Esophagus muscularis mucosa (tissue), 4 donors: ENCODE data around the gene CREM. TPM values are rescaled to one million over a fixed set of nuclear protein-coding genes. Genes with fewer than 3 reads are reported as not detected.
"Not testable (repeated sequence)": the region's sequence is repeated elsewhere in the genome, so short reads cannot be mapped to it uniquely, and the experiment has no call there.

Source experiments
- DNase-seq: peaks from one replicate; pipeline ENCODE4 v3.0.0-alpha.2; 2017; ENCODE audit errors: extremely low spot score
- H3K27ac ChIP-seq, 4 donors: fragments of 200-600 bp; sonication (generic); replicated peaks in 1 of 4; 1 replicate in 3 of 4; 2 replicates in 1 of 4; pipeline ENCODE4 v1.5.1; 2016 to 2019; ENCODE audit warnings: mild to moderate bottlenecking in 1 of 4
- H3K27me3 ChIP-seq, 4 donors: fragments of 200-600 bp; sonication (generic); one replicate each; pipeline versions ENCODE4 v1.5.1 to v1.6.0; 2016 to 2019
- H3K36me3 ChIP-seq, 4 donors: fragments of 200-600 bp; sonication (generic); one replicate each; pipeline ENCODE4 v1.5.1; 2016 to 2019
- H3K4me1 ChIP-seq, 4 donors: fragments of 200-600 bp; sonication (generic); one replicate each; pipeline ENCODE4 v1.5.1; 2016 to 2019
- H3K4me3 ChIP-seq, 4 donors: fragments of 200-600 bp; sonication (generic); 1 replicate in 2 of 4; 2 replicates in 2 of 4; pipeline ENCODE4 v1.5.1; 2016 to 2019; ENCODE audit warnings: mild to moderate bottlenecking in 4 of 4, moderate library complexity in 1 of 4
- H3K9me3 ChIP-seq, 4 donors: fragments of 200-600 bp; sonication (generic); 1 replicate in 3 of 4; 2 replicates in 1 of 4; pipeline ENCODE4 v1.5.1; 2016 to 2019
- EP300 ChIP-seq: sonication (generic); formaldehyde crosslinking; IDR thresholded peaks from one replicate; pipeline ENCODE4 v1.6.1; 2017; ENCODE audit warnings: antibody characterized with exemption
- POLR2A ChIP-seq: fragments of 450-650 bp; IDR thresholded peaks from one replicate; pipeline ENCODE4 v1.6.1; 2017; ENCODE audit warnings: antibody characterized with exemption, moderate library complexity, mild to moderate bottlenecking, low read depth
- POLR2AphosphoS5 ChIP-seq, 2 donors: sonication (generic); formaldehyde crosslinking; IDR thresholded peaks; one replicate each; pipeline ENCODE4 v1.6.1; 2017; ENCODE audit warnings: antibody characterized with exemption in 2 of 2
- WGBS: methylation state at CpG from one replicate; pipeline ENCODE4 v1.1.5; 2018; 5-methylcytosine and 5-hydroxymethylcytosine counted together
- intact Hi-C: fragments of 100-400 bp; cut with DNase I; formaldehyde crosslinking; loops from one replicate; pipeline ENCODE4 v1.15.1; 2023
- total RNA-seq, 4 donors: library from RNA; depleted of rRNA; stranded (reverse); fragments of >200 nt; gene quantifications; one replicate each; pipeline versions ENCODE4 v1.1.0 to v1.2.1, GENCODE V29; 2016
- TF ChIP-seq, protein P1 (sequence below), 3 experiments: fragments of 200-600 bp in 2 of 3; fragments of 450-650 bp in 1 of 3; sonication (generic) in 2 of 3; IDR thresholded peaks; one replicate each; pipeline ENCODE4 v1.5.1; 2017 to 2019; ENCODE audit warnings: antibody characterized with exemption in 3 of 3, mild to moderate bottlenecking in 2 of 3, moderate library complexity in 1 of 3

CREM gene
- total RNA-seq, 4 donors from 2014 or later, result 25.7 to 65.9 (median 29.5) TPM

- peaks cover 0 to 10% (median 0%) of the 10 kb centered on the region in 4 donors for H3K36me3 ChIP-seq
- no peak for DNase-seq
- peaks cover 9 to 24% (median 14%) of the 10 kb centered on the region in 4 donors for H3K4me1 ChIP-seq
- H3K4me3 ChIP-seq, result no peak overlapping the region
- intact Hi-C loops, result no loop called here
- TF ChIP-seq POLR2A (no peak), EP300 (no peak), POLR2AphosphoS5 (IDR thresholded peaks at IDR 0.05) (no peak)
- TF ChIP-seq, protein P1, sequence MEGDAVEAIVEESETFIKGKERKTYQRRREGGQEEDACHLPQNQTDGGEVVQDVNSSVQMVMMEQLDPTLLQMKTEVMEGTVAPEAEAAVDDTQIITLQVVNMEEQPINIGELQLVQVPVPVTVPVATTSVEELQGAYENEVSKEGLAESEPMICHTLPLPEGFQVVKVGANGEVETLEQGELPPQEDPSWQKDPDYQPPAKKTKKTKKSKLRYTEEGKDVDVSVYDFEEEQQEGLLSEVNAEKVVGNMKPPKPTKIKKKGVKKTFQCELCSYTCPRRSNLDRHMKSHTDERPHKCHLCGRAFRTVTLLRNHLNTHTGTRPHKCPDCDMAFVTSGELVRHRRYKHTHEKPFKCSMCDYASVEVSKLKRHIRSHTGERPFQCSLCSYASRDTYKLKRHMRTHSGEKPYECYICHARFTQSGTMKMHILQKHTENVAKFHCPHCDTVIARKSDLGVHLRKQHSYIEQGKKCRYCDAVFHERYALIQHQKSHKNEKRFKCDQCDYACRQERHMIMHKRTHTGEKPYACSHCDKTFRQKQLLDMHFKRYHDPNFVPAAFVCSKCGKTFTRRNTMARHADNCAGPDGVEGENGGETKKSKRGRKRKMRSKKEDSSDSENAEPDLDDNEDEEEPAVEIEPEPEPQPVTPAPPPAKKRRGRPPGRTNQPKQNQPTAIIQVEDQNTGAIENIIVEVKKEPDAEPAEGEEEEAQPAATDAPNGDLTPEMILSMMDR (IDR thresholded peaks at IDR 0.05), result no peak
- no peak overlapping the region for H3K27ac ChIP-seq
- 92% methylated on average over 18 of the region's 19 CpGs for WGBS
- H3K9me3 ChIP-seq, result no peaks in the 10 kb centered on the region
- H3K27me3 ChIP-seq, result no peaks in the 10 kb centered on the region
These were observed 88.0 kb downstream of the CREM start for GRCh38 chr10:35214607-35215020.

DNA sequence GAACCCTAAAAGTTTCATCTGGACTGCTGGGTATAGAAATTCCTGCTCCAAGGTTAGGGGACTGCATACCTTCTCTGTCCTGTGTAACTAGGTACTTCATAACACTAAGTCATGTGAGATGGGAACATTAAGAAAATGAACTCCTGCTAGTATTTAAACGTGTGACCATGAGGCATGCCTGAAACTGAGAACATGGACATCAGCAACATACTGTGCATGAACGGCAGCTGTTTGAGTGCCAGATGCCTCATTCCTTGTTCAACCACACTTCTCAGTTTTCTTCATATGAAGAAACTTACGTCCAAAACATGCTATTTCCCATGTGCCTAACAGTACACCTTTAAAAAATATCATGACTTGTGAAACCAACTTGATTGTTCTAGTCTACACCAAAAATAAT lies 88.5 kb downstream of the CREM start:
- H3K27ac ChIP-seq, result no peak overlapping the region
- WGBS, result 81% methylated on average over 3 of the region's 3 CpGs

DNA sequence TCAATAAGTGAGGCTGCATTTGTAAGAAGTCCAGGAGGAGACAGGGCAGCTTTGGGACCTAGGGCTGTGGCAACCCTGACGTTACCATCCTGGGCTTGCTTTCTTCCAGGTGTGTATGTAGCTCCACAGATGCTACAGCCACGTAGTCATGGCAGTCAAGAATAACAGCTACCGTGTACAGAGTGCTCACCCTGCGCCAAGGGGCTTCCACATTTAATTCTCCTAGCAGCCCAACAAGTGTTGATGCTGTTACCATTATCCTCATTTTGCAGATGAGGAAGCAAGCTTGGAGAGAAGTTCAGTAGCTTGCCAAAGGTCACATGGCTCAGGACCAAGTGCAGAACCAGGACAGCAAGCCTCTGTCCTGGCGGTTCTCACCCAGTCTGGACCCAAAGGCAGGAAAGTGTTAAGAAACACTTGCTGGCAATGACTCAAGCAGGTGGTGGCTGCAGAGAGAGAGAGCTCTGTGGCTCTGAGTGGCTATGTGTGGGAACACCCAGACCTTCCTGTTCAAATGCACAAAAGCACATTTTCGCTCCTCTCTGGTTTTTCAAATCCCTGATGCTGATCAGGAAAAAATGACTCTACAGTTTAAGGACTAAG lies 89.8 kb downstream of the CREM start:
- Histone ChIP-seq H3K27me3 (no peaks in the 10 kb centered on the region), H3K9me3 (no peaks in the 10 kb centered on the region), H3K27ac (peak overlapping the region in 2 of 4 donors; percentile 9 to 57), H3K36me3 (peaks cover 0 to 6% (median 0%) of the 10 kb centered on the region in 4 donors), H3K4me1 (peaks cover 9 to 24% (median 13%) of the 10 kb centered on the region in 4 donors), H3K4me3 (no peak overlapping the region)
- DNase-seq, result no peak
- intact Hi-C loops, result no loop called here
- 74% methylated on average over 6 of the region's 6 CpGs for WGBS
- TF ChIP-seq POLR2AphosphoS5 (IDR thresholded peaks at IDR 0.05) (peak; percentile 26 to 66), POLR2A (no peak)

More for the DNA sequence above, 88.5 kb downstream of the CREM start:
- Histone ChIP-seq H3K4me3 (no peak overlapping the region), H3K9me3 (no peaks in the 10 kb centered on the region), H3K4me1 (peaks cover 9 to 24% (median 14%) of the 10 kb centered on the region in 4 donors), H3K27me3 (no peaks in the 10 kb centered on the region), H3K36me3 (peaks cover 0 to 10% (median 0%) of the 10 kb centered on the region in 4 donors)
- no peak for DNase-seq
- intact Hi-C loops, result no loop called here
- TF ChIP-seq EP300 (no peak), POLR2A (no peak), POLR2AphosphoS5 (IDR thresholded peaks at IDR 0.05) (no peak)
- TF ChIP-seq, protein P1 (IDR thresholded peaks at IDR 0.05), result no peak

DNA sequence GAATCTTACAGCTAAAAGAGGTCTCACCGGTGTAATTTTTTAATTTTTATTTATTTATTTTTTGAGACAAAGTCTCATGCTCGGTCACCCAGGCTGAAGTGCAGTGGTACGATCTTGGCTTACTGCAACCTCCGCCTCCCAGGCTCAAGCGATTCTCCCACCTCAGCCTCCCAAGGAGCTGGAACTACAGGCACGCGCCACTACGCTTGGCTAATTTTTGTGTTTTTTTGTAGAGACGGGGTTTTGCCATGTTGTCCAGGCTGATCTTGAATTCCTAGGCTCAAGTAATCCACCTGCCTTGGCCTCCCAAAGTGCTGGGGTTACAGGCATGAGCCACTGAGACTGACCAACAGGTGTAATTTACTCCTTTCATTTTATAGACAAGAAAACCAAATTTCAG lies 90.3 kb downstream of the CREM start:
- peak overlapping the region; percentile 9 to 57 (median 40) for H3K27ac ChIP-seq

GRCh38 chr10:35217455-35217854 lies 90.8 kb downstream of the CREM start:
- TF ChIP-seq, protein P1 (IDR thresholded peaks at IDR 0.05), result no peak
- TF ChIP-seq POLR2AphosphoS5 (IDR thresholded peaks at IDR 0.05), result peak in 1 of 2 donors; percentile 31
- no peaks in the 10 kb centered on the region for H3K9me3 ChIP-seq
- H3K36me3 ChIP-seq, result no peaks in the 10 kb centered on the region
- peak overlapping the region; percentile 9 to 57 (median 40) for H3K27ac ChIP-seq
- no peaks in the 10 kb centered on the region for H3K27me3 ChIP-seq
- H3K4me1 ChIP-seq, result peaks cover 9 to 24% (median 10%) of the 10 kb centered on the region in 4 donors
- WGBS, result 51% methylated on average over 5 of the region's 5 CpGs
- intact Hi-C loops, result no loop called here
- H3K4me3 ChIP-seq, result no peak overlapping the region
- DNase-seq, result no peak

More for the DNA sequence above, 90.3 kb downstream of the CREM start:
- 86% methylated on average over 9 of the region's 9 CpGs for whole genome bisulfite sequencing
- peaks cover 9 to 24% (median 10%) of the 10 kb centered on the region in 4 donors for H3K4me1 ChIP-seq
- H3K9me3 ChIP-seq, H3K36me3 ChIP-seq, H3K27me3 ChIP-seq, H3K4me3 ChIP-seq, intact Hi-C loops, DNase-seq: not testable (repeated sequence)
